Lung (tissue), 12 donors: ENCODE results near the gene DPH1. TPM values are rescaled to one million over a fixed set of nuclear protein-coding genes. Genes with fewer than 3 reads are reported as not detected.

Experiments used
- ATAC-seq: fragments of 200-7000 bp; cut with Tn5 transposase; one replicate; pipeline ENCODE4 v1.9.1; 2020; ENCODE audit warnings: moderate number of reproducible peaks; ENCODE audit not compliant: insufficient read depth, low FRiP score
- DNase-seq, 3 donors: peaks; one replicate each; pipeline ENCODE4 v3.0.0-alpha.2; 2013 to 2017
- H3K27ac ChIP-seq, 2 donors: one replicate each; pipeline ENCODE4 v1.5.1; 2013; ENCODE audit warnings: mild to moderate bottlenecking in 2 of 2, moderate library complexity in 2 of 2, control low read depth in 1 of 2, inconsistent platforms in 1 of 2, low read depth in 1 of 2, low read length in 1 of 2
- H3K27me3 ChIP-seq, 3 donors: one replicate each; pipeline ENCODE4 v1.5.1; 2013; ENCODE audit warnings: low read length in 2 of 3; ENCODE audit not compliant: control insufficient read depth in 3 of 3, insufficient read depth in 3 of 3
- H3K36me3 ChIP-seq, 4 donors: one replicate each; pipeline ENCODE4 v1.5.1; 2013; ENCODE audit warnings: low read length in 4 of 4, mild to moderate bottlenecking in 1 of 4, moderate library complexity in 1 of 4; ENCODE audit not compliant: control insufficient read depth in 4 of 4, insufficient read depth in 4 of 4
- H3K4me1 ChIP-seq, 5 donors: one replicate each; pipeline ENCODE4 v1.5.1; 2013; ENCODE audit warnings: low read length in 5 of 5, mild to moderate bottlenecking in 2 of 5, moderate library complexity in 1 of 5; ENCODE audit not compliant: control insufficient read depth in 5 of 5, insufficient read depth in 5 of 5
- H3K4me3 ChIP-seq: one replicate; pipeline ENCODE4 v1.5.1; 2013; ENCODE audit warnings: mild to moderate bottlenecking, control low read depth, moderate library complexity
- H3K9ac ChIP-seq, 2 donors: one replicate each; pipeline ENCODE4 v1.5.1; 2013; ENCODE audit warnings: low read length in 2 of 2, control low read depth in 1 of 2; ENCODE audit not compliant: insufficient read depth in 1 of 2
- H3K9me3 ChIP-seq, 4 donors: one replicate each; pipeline ENCODE4 v1.5.1; 2013; ENCODE audit warnings: low read length in 3 of 4, mild to moderate bottlenecking in 1 of 4, moderate library complexity in 1 of 4; ENCODE audit not compliant: control insufficient read depth in 4 of 4, insufficient read depth in 3 of 4
- WGBS, 2 donors: extraction: QIAGEN DNeasy Blood & Tissue Kit; methylation state at CpG; one replicate each; pipeline ENCODE4 v1.1.7; 2013; 5-methylcytosine and 5-hydroxymethylcytosine counted together
- polyA plus RNA-seq, 2 donors: library from polyadenylated mRNA; stranded (reverse); fragments of 200-250 nt; gene quantifications; one replicate each; pipeline ENCODE4 v1.2.1, GENCODE V29; 2013
- total RNA-seq, 2 donors: library from RNA; depleted of rRNA in 1 of 2; stranded (reverse); fragments of >200 nt in 1 of 2; gene quantifications; one replicate each; pipeline ENCODE4 v1.2.1, GENCODE V29; 2014 to 2021
- TF ChIP-seq, protein P1 (sequence below): IDR thresholded peaks from 2 replicates; pipeline ENCODE4 v1.5.1; 2012; ENCODE audit warnings: mild to moderate bottlenecking; ENCODE audit errors: control extremely low read depth, extremely low read depth
- donor health status: control.
- donor health status: control.
- donor health status: Bipolar disorder and iron deficiency.
- donor health status: healthy.
- donor health status: DM: yes; HTN: yes; CAD: no.

Gene DPH1
- total and polyA plus RNA-seq, 4 donors = 21.1 to 37.8 (median 27.2) TPM

DNA sequence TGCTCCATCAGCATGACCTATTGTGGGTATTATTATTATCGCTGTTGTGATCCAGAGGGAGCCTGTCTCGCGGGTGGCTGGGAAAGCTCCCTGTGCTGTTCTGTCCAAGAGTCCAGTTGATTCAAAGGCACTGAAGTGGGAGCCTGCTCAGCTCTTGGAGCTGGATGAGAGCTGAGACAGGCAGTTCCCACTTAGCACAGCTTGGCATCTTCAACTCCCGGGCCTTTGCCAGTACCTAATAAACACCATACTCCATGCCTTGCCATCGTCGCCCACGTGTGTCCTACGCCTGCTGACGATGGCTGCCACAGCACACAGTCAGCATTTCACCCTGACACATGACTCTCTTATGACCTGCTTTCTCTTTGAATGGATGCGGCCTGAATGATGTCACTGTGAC, 37.4 kb upstream of the DPH1 start:
- no peak for ATAC-seq
- no peak overlapping the region for H3K4me3 ChIP-seq
- no peaks in the 10 kb centered on the region for H3K36me3 ChIP-seq
- TF ChIP-seq, protein P1, sequence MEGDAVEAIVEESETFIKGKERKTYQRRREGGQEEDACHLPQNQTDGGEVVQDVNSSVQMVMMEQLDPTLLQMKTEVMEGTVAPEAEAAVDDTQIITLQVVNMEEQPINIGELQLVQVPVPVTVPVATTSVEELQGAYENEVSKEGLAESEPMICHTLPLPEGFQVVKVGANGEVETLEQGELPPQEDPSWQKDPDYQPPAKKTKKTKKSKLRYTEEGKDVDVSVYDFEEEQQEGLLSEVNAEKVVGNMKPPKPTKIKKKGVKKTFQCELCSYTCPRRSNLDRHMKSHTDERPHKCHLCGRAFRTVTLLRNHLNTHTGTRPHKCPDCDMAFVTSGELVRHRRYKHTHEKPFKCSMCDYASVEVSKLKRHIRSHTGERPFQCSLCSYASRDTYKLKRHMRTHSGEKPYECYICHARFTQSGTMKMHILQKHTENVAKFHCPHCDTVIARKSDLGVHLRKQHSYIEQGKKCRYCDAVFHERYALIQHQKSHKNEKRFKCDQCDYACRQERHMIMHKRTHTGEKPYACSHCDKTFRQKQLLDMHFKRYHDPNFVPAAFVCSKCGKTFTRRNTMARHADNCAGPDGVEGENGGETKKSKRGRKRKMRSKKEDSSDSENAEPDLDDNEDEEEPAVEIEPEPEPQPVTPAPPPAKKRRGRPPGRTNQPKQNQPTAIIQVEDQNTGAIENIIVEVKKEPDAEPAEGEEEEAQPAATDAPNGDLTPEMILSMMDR = no peak
- H3K9ac ChIP-seq = no peak overlapping the region
- no peak for DNase-seq
- H3K4me1 ChIP-seq = peaks cover 0 to 21% (median 7%) of the 10 kb centered on the region in 5 donors
- WGBS, 2 donors = 77 to 84% methylated on average over 10 of the region's 10 CpGs
- no peak overlapping the region for H3K27ac ChIP-seq
- no peaks in the 10 kb centered on the region for H3K9me3 ChIP-seq
- no peaks in the 10 kb centered on the region for H3K27me3 ChIP-seq

DNA sequence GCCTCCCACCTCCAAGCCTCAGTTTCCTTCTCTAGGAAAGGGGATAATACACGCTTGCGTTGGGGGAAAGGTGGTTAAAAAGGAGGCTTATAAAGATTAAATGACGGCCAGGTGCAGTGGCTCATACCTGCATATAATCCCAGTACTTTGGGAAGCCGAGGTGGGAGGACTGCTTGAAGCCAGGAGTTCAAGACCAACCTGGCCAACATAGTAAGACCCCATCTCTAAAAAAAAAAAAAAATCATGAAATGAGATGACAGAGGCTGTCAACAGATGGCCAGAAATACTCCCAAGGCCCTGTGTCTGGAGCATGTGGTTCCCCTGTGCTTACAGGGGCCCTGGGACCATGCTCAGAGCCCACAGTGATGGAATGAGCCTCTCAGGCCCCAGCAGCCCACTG, 35.2 kb upstream of the DPH1 start:
- H3K4me3 ChIP-seq = no peak overlapping the region
- H3K4me1 ChIP-seq = peaks cover 0 to 28% (median 17%) of the 10 kb centered on the region in 5 donors
- 96 to 97% methylated on average over 4 of the region's 4 CpGs for WGBS, 2 donors
- no peaks in the 10 kb centered on the region for H3K36me3 ChIP-seq
- no peak overlapping the region for H3K9ac ChIP-seq
- DNase-seq = no peak
- TF ChIP-seq, protein P1 = no peak
- no peak overlapping the region for H3K27ac ChIP-seq
- H3K9me3 ChIP-seq = no peaks in the 10 kb centered on the region
- no peak for ATAC-seq
- H3K27me3 ChIP-seq = no peaks in the 10 kb centered on the region

DNA sequence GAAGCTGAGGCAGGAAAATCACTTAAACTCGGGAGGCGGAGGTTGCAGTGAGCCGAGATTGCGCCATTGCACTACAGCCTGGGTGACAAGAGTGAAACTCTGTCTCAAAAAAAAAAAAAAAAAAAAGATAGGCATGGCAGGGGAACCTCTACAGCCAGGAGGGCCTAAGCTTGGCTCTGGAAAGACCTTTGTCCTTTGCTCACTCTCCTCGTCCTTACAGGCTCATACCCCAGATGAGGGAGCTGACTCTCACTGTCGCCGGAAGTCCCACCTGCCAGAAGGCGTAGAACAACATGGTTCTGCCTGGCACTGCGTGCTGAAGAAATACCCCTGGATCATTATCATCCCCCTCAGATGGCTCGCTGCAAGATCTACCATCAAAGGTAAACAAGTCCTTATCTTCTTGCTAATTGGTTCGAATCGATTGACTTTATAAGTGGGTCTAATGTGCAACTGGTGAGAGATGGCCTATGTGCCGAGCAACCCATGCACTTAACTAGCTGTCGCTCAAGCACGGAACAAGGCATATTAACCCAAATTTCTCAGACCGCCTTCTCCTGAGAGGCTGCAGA, 34.5 kb upstream of the DPH1 start:
- Histone ChIP-seq H3K4me3 (no peak overlapping the region), H3K4me1 (peaks cover 0 to 34% (median 22%) of the 10 kb centered on the region in 5 donors), H3K27ac (no peak overlapping the region), H3K27me3 (no peaks in the 10 kb centered on the region), H3K36me3 (no peaks in the 10 kb centered on the region), H3K9ac (no peak overlapping the region), H3K9me3 (no peaks in the 10 kb centered on the region)
- 91 to 94% methylated on average over 16 of the region's 16 CpGs for WGBS, 2 donors
- TF ChIP-seq, protein P1 = no peak
- ATAC-seq (no peak), DNase-seq (no peak)
